HCT116 (cell line): Measurements from ENCODE around the gene COX8A. TPM values are rescaled to one million over a fixed set of nuclear protein-coding genes. Genes with fewer than 3 reads are reported as not detected.

Source experiments
- ATAC-seq: fragments of 200-7000 bp; cut with Tn5 transposase; 2 replicates; pipeline ENCODE4 v1.9.1; 2020; ENCODE audit warnings: mild to moderate bottlenecking, moderate library complexity
- BruUV-seq: library from RNA; stranded (reverse); fragments of 400-500 nt; replicated peaks from 2 replicates; lab custom pipeline; 2021; lab: Mats Ljungman, UMichigan
- CTCF ChIA-PET: fragments of 300-600 bp; sonication (Branson Sonifier 250); formaldehyde crosslinking; loops from one replicate; lab custom pipeline; 2021; ENCODE audit warnings: antibody characterized with exemption; lab: Charles Lee
- POLR2A ChIA-PET: fragments of 300-600, 350-600 bp; sonication (Branson Sonifier 250); formaldehyde crosslinking; loops from one replicate; lab custom pipeline; 2021; ENCODE audit warnings: antibody characterized with exemption; lab: Charles Lee
- RAD21 ChIA-PET, 2 experiments: fragments of 300-600 bp; sonication (Branson Sonifier 250); formaldehyde crosslinking; loops; one replicate each; lab custom pipeline; 2023; ENCODE audit warnings: low total read pairs in 2 of 2; ENCODE audit not compliant: uncharacterized antibody in 2 of 2, unreplicated experiment in 2 of 2, low non-redundant PET in 1 of 2; lab: Charles Lee
- DNase-seq: peaks from one replicate; pipeline ENCODE4 v3.0.0-alpha.2; 2010; ENCODE audit warnings: low read depth, low spot score
- H2AFZ ChIP-seq: fragments of 200-600 bp; shearing (Covaris generic), sonication (generic); 2 replicates; pipeline ENCODE4 v1.6.1; 2017; ENCODE audit warnings: low read depth, mixed run types, mixed read lengths, antibody characterized with exemption, low read length; ENCODE audit not compliant: poor library complexity, severe bottlenecking
- H3K27ac ChIP-seq: 2 replicates; pipeline ENCODE4 v1.5.1; 2012; ENCODE audit warnings: low read depth, low read length
- H3K27me3 ChIP-seq: fragments of 200-600 bp; sonication (generic); 2 replicates; pipeline ENCODE4 v1.6.1; 2016; ENCODE audit warnings: mixed run types, low read length, mixed read lengths; ENCODE audit not compliant: insufficient read depth
- H3K36me3 ChIP-seq, 2 experiments: fragments of 200-500 bp in 1 of 2; fragments of 200-600 bp in 1 of 2; sonication (Bioruptor generic) in 1 of 2; sonication (generic) in 1 of 2; 2 replicates each; pipeline versions ENCODE4 v1.5.1 to v1.6.1; 2014 to 2016; ENCODE audit warnings: low read length in 2 of 2, inconsistent platforms in 1 of 2, mixed read lengths in 1 of 2, mixed run types in 1 of 2; ENCODE audit not compliant: insufficient read depth in 2 of 2, control insufficient read depth in 1 of 2
- H3K4me1 ChIP-seq, 2 experiments: fragments of 200-600 bp in 1 of 2; sonication (generic) in 1 of 2; 2 replicates each; pipeline versions ENCODE4 v1.5.1 to v1.6.1; 2012 to 2017; ENCODE audit warnings: low read length in 2 of 2, inconsistent platforms in 1 of 2, mild to moderate bottlenecking in 1 of 2, mixed read lengths in 1 of 2, mixed run types in 1 of 2, moderate library complexity in 1 of 2; ENCODE audit not compliant: insufficient read depth in 2 of 2, control insufficient read depth in 1 of 2
- H3K4me2 ChIP-seq: fragments of 200-600 bp; sonication (generic); 2 replicates; pipeline ENCODE4 v1.6.1; 2017; ENCODE audit warnings: mixed run types, low read length, mixed read lengths
- H3K4me3 ChIP-seq, 2 experiments: fragments of 200-600 bp in 1 of 2; sonication (generic) in 1 of 2; replicated peaks in 1 of 2; 2 replicates each; pipeline ENCODE4 v1.5.1; 2011 to 2016; ENCODE audit warnings: low read length in 2 of 2, control low read depth in 1 of 2, low read depth in 1 of 2, mild to moderate bottlenecking in 1 of 2, mixed read lengths in 1 of 2, mixed run types in 1 of 2
- H3K79me2 ChIP-seq: fragments of 200-600 bp; sonication (generic); 2 replicates; pipeline ENCODE4 v1.6.1; 2017; ENCODE audit warnings: mild to moderate bottlenecking, mixed run types, low read length, moderate library complexity, mixed read lengths; ENCODE audit not compliant: insufficient read depth
- H3K9ac ChIP-seq: fragments of 200-600 bp; sonication (generic); 2 replicates; pipeline ENCODE4 v1.6.1; 2016; ENCODE audit warnings: low read length, mixed read lengths
- H3K9me2 ChIP-seq: fragments of 200-600 bp; sonication (generic), shearing (Covaris generic); 2 replicates; pipeline ENCODE4 v1.6.1; 2017; ENCODE audit warnings: mixed run types, mild to moderate bottlenecking, moderate library complexity; ENCODE audit not compliant: insufficient read depth
- H3K9me3 ChIP-seq, 2 experiments: fragments of 200-500 bp in 1 of 2; fragments of 200-600 bp in 1 of 2; sonication (Bioruptor generic) in 1 of 2; sonication (generic) in 1 of 2; 2 replicates each; pipeline ENCODE4 v1.6.1; 2014 to 2017; ENCODE audit warnings: low read length in 2 of 2, mixed read lengths in 2 of 2, inconsistent platforms in 1 of 2, low read depth in 1 of 2, mild to moderate bottlenecking in 1 of 2, mixed run types in 1 of 2, moderate library complexity in 1 of 2; ENCODE audit not compliant: control insufficient read depth in 1 of 2, insufficient read depth in 1 of 2
- H4K20me1 ChIP-seq: fragments of 200-600 bp; sonication (generic), shearing (Covaris generic); 2 replicates; pipeline ENCODE4 v1.6.1; 2017; ENCODE audit warnings: mixed run types, mild to moderate bottlenecking, moderate library complexity; ENCODE audit not compliant: insufficient read depth
- ELF1 ChIP-seq: IDR thresholded peaks from 2 replicates; pipeline ENCODE4 v1.6.1; 2012; ENCODE audit warnings: low read depth, borderline replicate concordance
- FOSL1 ChIP-seq: IDR thresholded peaks from 2 replicates; pipeline ENCODE4 v1.6.1; 2012; ENCODE audit warnings: low read depth
- JUND ChIP-seq: IDR thresholded peaks from 2 replicates; pipeline ENCODE4 v1.6.1; 2012
- POLR2AphosphoS5 ChIP-seq: IDR thresholded peaks from 2 replicates; pipeline ENCODE4 v1.6.1; 2011; ENCODE audit warnings: mild to moderate bottlenecking, low read depth, low read length, moderate library complexity
- RAD21 ChIP-seq: IDR thresholded peaks from 2 replicates; pipeline ENCODE4 v1.6.1; 2012; ENCODE audit warnings: low read depth, mild to moderate bottlenecking
- SIN3A ChIP-seq: IDR thresholded peaks from 2 replicates; pipeline ENCODE4 v1.6.1; 2012; ENCODE audit warnings: low read depth
- SP1 ChIP-seq: IDR thresholded peaks from 2 replicates; pipeline ENCODE4 v1.6.1; 2012; ENCODE audit warnings: low read depth
- SRF ChIP-seq: IDR thresholded peaks from 2 replicates; pipeline ENCODE4 v1.6.1; 2012; ENCODE audit warnings: low read depth
- TCF7L2 ChIP-seq: IDR thresholded peaks from 2 replicates; pipeline ENCODE4 v1.7.0; 2011; ENCODE audit warnings: borderline replicate concordance, inconsistent platforms; ENCODE audit not compliant: insufficient read depth, insufficient read length; ENCODE audit errors: extremely low read depth
- ZBTB33 ChIP-seq: IDR thresholded peaks from 2 replicates; pipeline ENCODE4 v1.6.1; 2011; ENCODE audit warnings: mild to moderate bottlenecking, low read length, moderate library complexity; ENCODE audit not compliant: insufficient replicate concordance; ENCODE audit errors: extremely low read depth
- ZNF274 ChIP-seq: fragments of 200-500 bp; sonication (Bioruptor generic); IDR thresholded peaks from 2 replicates; pipeline ENCODE4 v1.6.1; 2014; ENCODE audit warnings: mild to moderate bottlenecking, low read depth, low read length, inconsistent platforms
- intact Hi-C: fragments of 100-400 bp; cut with micrococcal nuclease; formaldehyde crosslinking; loops from 2 replicates; pipeline ENCODE4 v1.10.0; 2022
- total RNA-seq: library from RNA; stranded (reverse); gene quantifications from one replicate; pipeline ENCODE4 v1.2.1, GENCODE V29; 2021; ENCODE audit not compliant: unreplicated experiment

Gene COX8A
- total RNA-seq, 1 experiment from 2014 or later, result 536 TPM

- Histone ChIP-seq H3K36me3 (no peaks in the 10 kb centered on the region), H3K27me3 (no peaks in the 10 kb centered on the region), H3K4me1 (peaks cover 0 to 12% of the 10 kb centered on the region in 2 experiments; a peak in 2 of 4 replicates), H2AFZ (no peak overlapping the region), H3K9me2 (no peaks in the 10 kb centered on the region), H3K79me2 (no peaks in the 10 kb centered on the region), H3K9me3 (no peaks in the 10 kb centered on the region), H3K4me2 (no peak overlapping the region), H4K20me1 (no peaks in the 10 kb centered on the region), H3K27ac (no peak overlapping the region), H3K9ac (no peak overlapping the region), H3K4me3 (no peak overlapping the region)
- CTCF ChIA-PET, result no interaction called here
- TF ChIP-seq ELF1 (no peak), SP1 (no peak), POLR2AphosphoS5 (no peak), TCF7L2 (no peak), RAD21 (no peak), SIN3A (no peak), ZBTB33 (no peak), JUND (no peak), ZNF274 (no peak), SRF (no peak), FOSL1 (no peak)
- BruUV-seq, result no TSS peak
- POLR2A ChIA-PET, result no interaction called here
- intact Hi-C loops, result no loop called here
- RAD21 ChIA-PET, result no interaction called here
- no peak for ATAC-seq
- DNase-seq, result no peak
Measured at GRCh38 chr11:64023712-64024710, 49.6 kb downstream of the COX8A start.
